Hematopoietic multipotent progenitor cell treated with erythropoietin and hydrocortisone succinate and interleukin-3 and kit ligand, for 8 days (in vitro differentiated cells): ENCODE measurements around the gene ITGB1.
A peak's percentile ranks its signal among the peaks of the same experiment; 100 is the strongest.

ENCODE experiments used
- DNase-seq: peaks from one replicate; pipeline ENCODE4 v3.0.0-alpha.2; 2015

Gene ITGB1

GRCh38 chr10:32954545-32955298 is 3.3 kb downstream of the ITGB1 start:
- no peak for DNase-seq

- peak; percentile 38 for DNase-seq
These were observed 4.0 kb downstream of the ITGB1 start for GRCh38 chr10:32954080-32954479.

GRCh38 chr10:32953277-32953927 is 4.6 kb downstream of the ITGB1 start:
- no peak for DNase-seq

- no peak for DNase-seq
These were observed 5.3 kb downstream of the ITGB1 start for GRCh38 chr10:32952541-32953276.

GRCh38 chr10:32952094-32952493 is 5.9 kb downstream of the ITGB1 start:
- DNase-seq = no peak

GRCh38 chr10:32951111-32951510 is 6.9 kb downstream of the ITGB1 start:
- DNase-seq = no peak

- no peak for DNase-seq
These were observed 7.4 kb downstream of the ITGB1 start for GRCh38 chr10:32950591-32951108.

- no peak for DNase-seq
These were observed 8.8 kb downstream of the ITGB1 start for GRCh38 chr10:32949221-32949678.

GRCh38 chr10:32948451-32948850 is 9.6 kb downstream of the ITGB1 start:
- DNase-seq = peak; percentile 87

- no peak for DNase-seq
These were observed 10.4 kb downstream of the ITGB1 start for GRCh38 chr10:32947586-32947985.

- no peak for DNase-seq
These were observed 11.9 kb downstream of the ITGB1 start for GRCh38 chr10:32946108-32946507.

- DNase-seq = peak; percentile 49
These were observed 14.0 kb downstream of the ITGB1 start for GRCh38 chr10:32943854-32944661.

- no peak for DNase-seq
These were observed 14.6 kb downstream of the ITGB1 start for GRCh38 chr10:32943395-32943794.

GRCh38 chr10:32942081-32942480 is 15.9 kb downstream of the ITGB1 start:
- no peak for DNase-seq

- no peak for DNase-seq
These were observed 16.7 kb downstream of the ITGB1 start for GRCh38 chr10:32941357-32941756.

- DNase-seq = no peak
These were observed 17.4 kb downstream of the ITGB1 start for GRCh38 chr10:32940321-32941301.

- DNase-seq = no peak
These were observed 18.5 kb downstream of the ITGB1 start for GRCh38 chr10:32939296-32940111.

GRCh38 chr10:32938554-32939061 is 19.4 kb downstream of the ITGB1 start:
- DNase-seq = peak; percentile 67

GRCh38 chr10:32937911-32938424 is 20.1 kb downstream of the ITGB1 start:
- no peak for DNase-seq

GRCh38 chr10:32932225-32932729 is 25.8 kb downstream of the ITGB1 start:
- DNase-seq = no peak
